HG02852 (cell line): Measurements from ENCODE around the gene SFTPB.
"Not testable (repeated sequence)": the region's sequence is repeated elsewhere in the genome, so short reads cannot be mapped to it uniquely, and the experiment has no call there.

Source experiments
- ATAC-seq: cut with Tn5 transposase; IDR thresholded peaks from one replicate; pipeline ENCODE4 v1.9.1; 2021; ENCODE audit warnings: mild to moderate bottlenecking, moderate library complexity; ENCODE audit not compliant: unreplicated experiment

The SFTPB gene

GRCh38 chr2:85659324-85659981 lies 8.5 kb downstream of the SFTPB start:
- ATAC-seq: no peak

- ATAC-seq: not testable (repeated sequence)
These were observed 10.6 kb downstream of the SFTPB start for GRCh38 chr2:85657399-85657798.

DNA sequence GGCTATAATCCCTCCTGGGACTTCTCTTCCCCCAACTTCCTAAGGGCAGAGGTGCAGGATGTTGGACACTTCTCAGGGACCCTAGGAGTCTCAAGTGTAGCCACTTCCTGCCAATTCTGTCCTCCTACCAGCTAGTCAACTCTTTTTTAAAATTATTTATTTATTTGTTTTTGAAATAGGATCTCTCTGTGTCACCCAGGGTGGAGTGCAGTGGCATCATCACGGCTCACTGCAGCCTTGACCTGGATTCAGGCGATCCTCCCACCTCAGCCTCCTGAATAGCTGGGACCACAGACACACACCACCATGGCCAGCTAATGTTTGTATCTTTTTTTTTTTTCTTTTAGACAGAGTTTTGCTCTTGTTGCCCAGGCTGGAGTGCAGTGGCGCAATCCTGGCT lies 11.5 kb downstream of the SFTPB start:
- ATAC-seq: no peak

- no peak for ATAC-seq
These were observed 12.0 kb downstream of the SFTPB start for GRCh38 chr2:85655961-85656417.

GRCh38 chr2:85653996-85654395 lies 14.0 kb downstream of the SFTPB start:
- no peak for ATAC-seq

DNA sequence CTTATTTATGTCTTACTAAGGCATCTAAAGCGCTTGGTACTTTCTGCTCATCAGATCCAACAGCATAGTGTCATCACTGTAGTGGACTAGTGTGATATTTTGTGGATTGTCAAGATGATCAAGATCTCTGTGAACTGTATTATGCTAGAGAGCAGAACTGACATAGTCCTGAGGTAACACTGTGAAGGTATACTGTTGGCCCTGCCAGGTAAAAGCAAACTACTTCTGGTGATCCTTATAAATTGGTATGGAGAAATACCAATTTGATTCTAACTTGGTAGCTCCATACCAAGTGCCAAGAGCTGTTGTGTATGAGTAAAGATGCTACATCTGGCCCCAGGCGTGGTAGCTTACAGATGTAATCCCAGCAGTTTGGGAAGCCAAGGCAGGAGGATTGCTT lies 15.9 kb downstream of the SFTPB start:
- no peak for ATAC-seq

DNA sequence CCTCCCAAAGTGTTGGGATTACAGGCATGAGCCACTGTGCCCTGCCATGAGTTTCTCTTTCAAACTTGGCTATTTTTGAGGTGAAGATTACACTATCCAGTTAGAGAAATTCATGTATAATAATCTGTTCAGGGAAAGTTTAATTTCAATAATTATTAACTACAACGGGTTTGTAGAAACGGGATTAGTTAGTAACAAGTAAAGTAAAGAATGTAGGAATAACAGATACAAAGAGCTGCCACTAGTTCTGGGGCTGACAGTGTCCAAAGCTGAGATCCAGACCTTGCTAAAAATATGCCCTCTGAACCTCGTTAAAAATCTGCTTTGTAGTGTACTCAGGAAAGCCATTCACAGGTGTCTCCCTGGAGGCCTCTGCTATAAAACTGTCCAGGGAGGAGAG lies 16.9 kb downstream of the SFTPB start:
- ATAC-seq: no peak

DNA sequence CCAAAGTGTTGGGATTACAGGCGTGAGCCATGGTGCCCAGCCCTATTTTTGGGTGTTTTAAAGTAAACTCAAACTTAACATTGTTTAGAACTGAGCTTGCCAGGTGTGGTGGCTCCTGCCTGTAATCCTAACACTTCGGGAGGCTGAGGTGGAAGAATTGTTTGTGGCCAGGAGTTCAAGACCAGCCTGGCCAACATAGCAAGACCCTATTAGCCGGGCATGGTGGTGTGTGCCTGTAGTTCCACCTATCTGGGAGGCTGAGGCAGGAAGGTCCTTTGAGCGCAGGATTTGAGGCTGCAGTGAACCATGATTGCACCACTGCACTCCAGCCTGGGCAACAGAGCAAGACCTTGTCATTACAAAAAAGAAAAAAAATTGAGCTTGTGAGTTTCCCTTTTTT lies 17.5 kb downstream of the SFTPB start:
- no peak for ATAC-seq

DNA sequence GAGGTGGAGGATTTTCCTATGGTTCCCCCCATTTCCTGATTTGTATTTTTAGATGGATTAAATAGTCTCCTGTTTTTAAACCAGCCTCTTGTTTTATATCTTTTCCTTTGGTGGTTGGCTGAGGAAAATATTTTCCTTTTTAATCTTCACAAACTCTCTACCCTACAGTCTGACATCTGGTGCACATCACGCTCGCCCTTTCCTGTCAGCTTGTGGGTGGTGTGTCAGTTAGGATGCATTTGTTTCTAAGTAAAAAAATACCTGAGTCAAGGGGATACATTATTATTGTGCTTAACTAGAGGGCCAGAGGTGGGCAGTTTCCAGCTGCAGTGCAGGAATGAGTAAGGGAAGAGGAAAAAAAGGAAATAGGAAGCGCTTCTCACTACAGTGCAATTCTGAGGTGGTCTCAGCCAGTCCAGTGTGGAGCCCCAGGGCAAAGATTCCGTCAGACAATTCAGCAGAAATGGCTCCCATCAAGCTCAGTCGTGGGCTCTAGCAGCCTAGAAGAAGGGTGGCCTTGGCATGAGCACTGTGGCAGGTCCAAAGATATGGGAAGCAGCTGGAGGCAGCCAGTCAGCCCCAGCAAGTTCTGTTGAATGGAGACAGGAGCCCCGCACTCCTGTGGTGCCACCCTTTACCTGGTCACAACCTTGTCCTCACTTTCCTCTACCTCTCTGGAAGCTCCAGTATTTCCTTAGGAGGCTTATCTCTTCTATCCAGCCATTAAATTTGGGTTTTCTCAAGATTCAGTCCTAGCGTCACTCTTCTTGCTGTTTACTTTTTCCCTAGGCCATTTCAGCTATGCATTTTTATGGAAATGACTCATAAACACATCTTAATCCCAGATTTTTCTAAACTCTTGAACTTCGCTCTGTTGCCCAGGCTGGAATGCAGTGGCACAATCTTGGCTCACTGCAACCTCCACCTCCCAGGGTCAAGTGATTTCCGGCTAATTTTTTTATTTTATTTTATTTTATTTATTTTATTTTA lies 18.5 kb downstream of the SFTPB start:
- no peak for ATAC-seq

DNA sequence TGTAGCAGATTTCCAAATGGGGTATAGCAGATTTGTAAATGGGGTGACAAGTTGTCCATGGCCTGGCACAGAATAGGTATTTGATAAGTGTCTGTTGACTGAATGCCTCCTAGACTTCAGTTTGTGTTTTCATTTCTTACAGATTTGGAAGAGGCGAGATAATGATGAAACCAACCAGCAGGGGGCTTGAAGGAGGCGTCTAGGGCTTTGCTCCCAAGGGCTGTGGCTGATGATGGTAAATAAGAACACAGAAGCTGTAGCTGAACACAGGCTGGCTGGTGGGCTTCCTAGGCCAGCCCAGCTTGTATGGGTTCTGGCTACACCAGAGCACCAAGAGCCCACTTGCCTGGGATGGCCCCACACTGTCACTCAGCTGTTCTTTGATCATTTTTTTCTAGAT lies 19.4 kb downstream of the SFTPB start:
- no peak for ATAC-seq

GRCh38 chr2:85647823-85648526 lies 20.0 kb downstream of the SFTPB start:
- peak; percentile 80 for ATAC-seq

DNA sequence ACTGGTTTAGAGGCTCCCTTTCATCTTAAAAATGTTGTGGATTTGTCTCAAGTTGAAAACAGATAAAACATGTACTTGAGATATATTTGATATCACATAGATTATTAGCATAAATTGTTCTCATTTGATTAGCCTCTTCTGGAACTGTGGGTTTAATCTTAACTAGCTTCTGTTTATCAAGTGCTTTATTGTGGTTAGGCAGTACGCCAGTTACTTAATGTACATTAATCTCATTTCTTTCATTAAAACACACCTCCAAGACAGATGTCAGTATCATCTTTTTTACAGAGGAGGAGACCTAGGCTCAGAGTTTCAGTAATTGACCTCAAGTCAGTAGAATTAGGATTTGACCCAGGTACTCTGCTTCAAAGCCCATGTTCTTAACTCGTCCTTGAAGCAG lies 21.8 kb downstream of the SFTPB start:
- no peak for ATAC-seq

GRCh38 chr2:85644909-85645308 lies 23.1 kb downstream of the SFTPB start:
- no peak for ATAC-seq

GRCh38 chr2:85642725-85643124 lies 25.3 kb downstream of the SFTPB start:
- peak; percentile 90 for ATAC-seq

DNA sequence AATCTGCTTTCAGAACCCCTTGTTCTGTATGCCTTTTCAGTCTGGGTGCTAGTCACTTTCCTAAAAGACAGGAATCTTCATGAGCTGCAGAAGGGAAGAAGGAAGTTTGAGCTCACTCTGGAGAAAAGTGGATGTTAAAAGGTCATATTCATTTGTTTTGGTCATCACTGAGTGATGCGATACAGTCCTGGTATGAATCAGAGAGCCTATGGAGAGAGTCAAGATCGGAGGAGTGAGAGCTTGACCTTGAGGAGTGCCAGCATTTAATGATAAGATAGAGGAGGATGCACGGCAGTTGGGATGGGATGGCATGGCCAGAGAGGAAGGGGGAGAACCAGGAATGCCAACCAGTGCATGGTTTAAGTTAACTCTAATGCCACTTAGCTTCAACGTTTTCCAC lies 32.4 kb downstream of the SFTPB start:
- no peak for ATAC-seq

DNA sequence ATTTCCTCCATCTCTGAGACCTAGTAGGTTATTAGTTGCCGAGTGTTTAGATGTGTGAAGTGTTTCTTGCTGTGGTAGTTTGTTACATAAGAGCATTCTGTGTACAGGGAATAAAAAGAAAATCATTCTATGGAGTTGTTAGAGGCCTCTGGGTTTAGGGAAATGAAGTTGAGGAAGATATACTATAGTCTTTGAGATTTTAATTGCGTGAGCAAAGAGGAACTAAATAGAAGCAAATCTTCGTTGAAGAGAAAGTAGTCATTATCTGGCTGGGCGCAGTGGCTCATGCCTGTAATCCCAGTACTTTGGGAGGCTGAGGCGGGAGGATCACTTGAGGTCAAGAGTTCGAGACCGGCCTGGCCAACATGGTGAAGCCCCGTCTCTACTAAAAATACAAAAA lies 33.0 kb downstream of the SFTPB start:
- no peak for ATAC-seq

GRCh38 chr2:85631316-85631715 lies 36.7 kb downstream of the SFTPB start:
- ATAC-seq: no peak

- ATAC-seq: no peak
These were observed 39.3 kb downstream of the SFTPB start for GRCh38 chr2:85628658-85629057.

GRCh38 chr2:85623991-85624390 lies 44.0 kb downstream of the SFTPB start:
- no peak for ATAC-seq

- no peak for ATAC-seq
These were observed 46.7 kb downstream of the SFTPB start for GRCh38 chr2:85621338-85621737.

- no peak for ATAC-seq
These were observed 48.4 kb downstream of the SFTPB start for GRCh38 chr2:85619617-85620016.
